HepG2 (cell line): ENCODE data around the gene PMS2. TPM values are rescaled to one million over a fixed set of nuclear protein-coding genes. Genes with fewer than 3 reads are reported as not detected.

Source experiments
- ARID3A ChIP-seq: IDR thresholded peaks from 2 replicates; pipeline ENCODE4 v1.6.1; 2012; ENCODE audit warnings: low read depth, low read length, improper control_type of control experiment
- ATF6 ChIP-seq: sonication (generic); formaldehyde crosslinking; conservative IDR thresholded peaks from 2 replicates; pipeline ENCODE4 v1.4.0; 2020; ENCODE audit warnings: missing genetic modification reagents
- CBFB ChIP-seq: sonication (generic); formaldehyde crosslinking; IDR thresholded peaks from 2 replicates; pipeline ENCODE4 v1.4.0; 2020; ENCODE audit warnings: missing genetic modification reagents
- CBX1 ChIP-seq: IDR thresholded peaks from one replicate; pipeline ENCODE4 v1.6.1; 2016; ENCODE audit warnings: antibody characterized with exemption, low read depth
- FOXP4 ChIP-seq: sonication (generic); formaldehyde crosslinking; IDR thresholded peaks from 2 replicates; pipeline ENCODE4 v1.4.0; 2020; ENCODE audit warnings: missing genetic modification reagents
- HIVEP1 ChIP-seq: sonication (generic); formaldehyde crosslinking; IDR thresholded peaks from 2 replicates; pipeline ENCODE4 v1.4.0; 2020; ENCODE audit warnings: mild to moderate bottlenecking, missing genetic modification reagents
- HNF4A ChIP-seq: sonication (generic); formaldehyde crosslinking; IDR thresholded peaks from 2 replicates; pipeline ENCODE4 v1.4.0; 2020; ENCODE audit warnings: missing genetic modification reagents
- HOXD1 ChIP-seq: sonication (generic); formaldehyde crosslinking; IDR thresholded peaks from 2 replicates; pipeline ENCODE4 v1.5.0; 2020; ENCODE audit warnings: missing genetic modification reagents
- KDM5A ChIP-seq: fragments of 200-600 bp; sonication (generic); IDR thresholded peaks from 2 replicates; pipeline ENCODE4 v1.7.0; 2018; ENCODE audit warnings: antibody characterized with exemption, mild to moderate bottlenecking, low read length, borderline replicate concordance
- NFE2L1 ChIP-seq: sonication (generic); formaldehyde crosslinking; IDR thresholded peaks from 2 replicates; pipeline ENCODE4 v1.4.0; 2020; ENCODE audit warnings: missing genetic modification reagents, mild to moderate bottlenecking, borderline replicate concordance
- THAP11 ChIP-seq: IDR thresholded peaks from 2 replicates; pipeline ENCODE4 v1.6.1; 2016; ENCODE audit warnings: missing biosample characterization, missing genetic modification reagents
- TIGD3 ChIP-seq: sonication (generic); formaldehyde crosslinking; IDR thresholded peaks from 2 replicates; pipeline ENCODE4 v1.5.1; 2020; ENCODE audit warnings: mild to moderate bottlenecking, missing genetic modification reagents, borderline replicate concordance
- TMF1 ChIP-seq: sonication (generic); formaldehyde crosslinking; IDR thresholded peaks from 2 replicates; pipeline ENCODE4 v1.8.1; 2022; ENCODE audit warnings: low read depth, missing genetic modification reagents
- TP53 ChIP-seq: sonication (generic); formaldehyde crosslinking; conservative IDR thresholded peaks from 2 replicates; pipeline ENCODE4 v1.4.0; 2020; ENCODE audit warnings: missing genetic modification reagents
- XRCC5 ChIP-seq: fragments of 200-400 bp; formaldehyde crosslinking; optimal IDR thresholded peaks from 2 replicates; pipeline ENCODE3; 2017; ENCODE audit warnings: mild to moderate bottlenecking, low read length
- ZBTB3 ChIP-seq: sonication (generic); formaldehyde crosslinking; IDR thresholded peaks from 2 replicates; pipeline ENCODE4 v1.4.0; 2020; ENCODE audit warnings: low read depth, mild to moderate bottlenecking, moderate library complexity, missing genetic modification reagents, borderline replicate concordance
- ZNF333 ChIP-seq: sonication (generic); formaldehyde crosslinking; IDR thresholded peaks from 2 replicates; pipeline ENCODE4 v1.4.0; 2020; ENCODE audit warnings: mild to moderate bottlenecking, missing genetic modification reagents, borderline replicate concordance
- ZNF704 ChIP-seq: sonication (generic); formaldehyde crosslinking; IDR thresholded peaks from 2 replicates; pipeline ENCODE4 v1.8.1; 2023; ENCODE audit warnings: mild to moderate bottlenecking, inconsistent platforms, moderate library complexity, missing genetic modification reagents, borderline replicate concordance
- ZNF878 ChIP-seq: sonication (generic); formaldehyde crosslinking; IDR thresholded peaks from 2 replicates; pipeline ENCODE4 v1.8.1; 2023; ENCODE audit warnings: mild to moderate bottlenecking, missing genetic modification reagents, moderate library complexity
- ZSCAN5A ChIP-seq: sonication (generic); formaldehyde crosslinking; IDR thresholded peaks from 2 replicates; pipeline ENCODE4 v1.8.0; 2022; ENCODE audit warnings: mild to moderate bottlenecking, missing genetic modification reagents, borderline replicate concordance
- polyA plus RNA-seq, 8 experiments: library from polyadenylated mRNA; depleted of rRNA in 3 of 8; stranded (reverse) in 7 of 8; unstranded in 1 of 8; fragments of >200 nt; fragmentation: Illumina TruSeq in 4 of 8; extraction: Trizol in 4 of 8; gene quantifications; 2 replicates each; pipeline versions ENCODE4 v1.2.1 to v1.2.3, GENCODE V29; 2011 to 2016; ENCODE audit warnings: low read depth in 4 of 8, missing spikeins in 1 of 8, mixed read lengths in 1 of 8; ENCODE audit not compliant: insufficient read depth in 1 of 8
- total RNA-seq, 5 experiments: library from RNA; depleted of rRNA; stranded (reverse); fragments of >200 nt; fragmentation: Illumina TruSeq; extraction: Trizol; gene quantifications; 2 replicates each; pipeline ENCODE4 v1.2.3, GENCODE V29; 2016; ENCODE audit warnings: low read depth in 1 of 5

Gene PMS2
- total and polyA plus RNA-seq, 2 of the 13 experiments (the other 11 are each of a cell fraction or from before 2014, with no cell fraction given): 6.3 to 11.4 TPM

- no peak for TF ChIP-seq ATF6 (CRISPR knock-in tag)
- no peak for TF ChIP-seq NFE2L1 (CRISPR knock-in tag)
- TF ChIP-seq TP53: no peak
- no peak for TF ChIP-seq HIVEP1 (CRISPR knock-in tag)
- TF ChIP-seq ARID3A: no peak
- no peak for TF ChIP-seq XRCC5
- no peak for TF ChIP-seq ZNF333 (CRISPR knock-in tag)
- TF ChIP-seq CBFB (CRISPR knock-in tag): no peak
- no peak for TF ChIP-seq ZBTB3 (CRISPR knock-in tag)
- TF ChIP-seq THAP11: no peak
- TF ChIP-seq TIGD3 (CRISPR knock-in tag): no peak
- TF ChIP-seq TMF1 (CRISPR knock-in tag): no peak
- no peak for TF ChIP-seq ZNF704 (CRISPR knock-in tag)
- TF ChIP-seq KDM5A: no peak
- no peak for TF ChIP-seq ZSCAN5A (CRISPR knock-in tag)
- no peak for TF ChIP-seq ZNF878 (CRISPR knock-in tag)
- TF ChIP-seq FOXP4 (CRISPR knock-in tag): no peak
- 0 out of 2 replicates have a peak, but pooled peaks have one; percentile 10 for TF ChIP-seq HNF4A (CRISPR knock-in tag)
- no peak for TF ChIP-seq CBX1
- no peak for TF ChIP-seq HOXD1 (CRISPR knock-in tag)
These were observed 3.7 kb upstream of the PMS2 start (continued) for GRCh38 chr7:6012355-6013104.
